CD4-positive, alpha-beta T cell (primary cell): ENCODE data around the gene RBMS2. TPM values are rescaled to one million over a fixed set of nuclear protein-coding genes. Genes with fewer than 3 reads are reported as not detected.
A peak's percentile ranks its signal among the peaks of the same experiment; 100 is the strongest.

Experiments used
- ATAC-seq: fragments of 200-7000 bp; cut with Tn5 transposase; one replicate; pipeline ENCODE4 v1.10.0; 2022; ENCODE audit warnings: mild to moderate bottlenecking; ENCODE audit not compliant: poor library complexity
- CTCF ChIA-PET: fragments of 350-600 bp; sonication (Branson Sonifier 250); formaldehyde crosslinking; loops from one replicate; lab custom pipeline; 2021; ENCODE audit warnings: antibody characterized with exemption, inconsistent platforms; lab: Charles Lee
- POLR2A ChIA-PET: fragments of 350-600 bp; sonication (Branson Sonifier 250); formaldehyde crosslinking; loops from one replicate; lab custom pipeline; 2021; ENCODE audit warnings: antibody characterized with exemption, inconsistent platforms; lab: Charles Lee
- DNase-seq, 14 experiments: peaks; one replicate each; pipeline ENCODE4 v3.0.0-alpha.2; 2013 to 2020; ENCODE audit warnings: mixed read lengths in 2 of 14
- H3K27ac ChIP-seq, 2 donors: one replicate each; pipeline versions ENCODE4 v1.5.1 to v1.7.0; 2013; ENCODE audit warnings: low read length in 2 of 2, low read depth in 1 of 2, mild to moderate bottlenecking in 1 of 2
- H3K27me3 ChIP-seq, 2 experiments: 1 replicate in 1 of 2; 2 replicates in 1 of 2; pipeline versions ENCODE4 v1.6.1 to v1.7.0; 2013; ENCODE audit warnings: low read length in 2 of 2, control low read depth in 1 of 2, mild to moderate bottlenecking in 1 of 2, moderate library complexity in 1 of 2; ENCODE audit not compliant: insufficient read depth in 2 of 2, control insufficient read depth in 1 of 2
- H3K36me3 ChIP-seq: one replicate; pipeline ENCODE4 v1.6.1; 2013; ENCODE audit warnings: low read length, control low read depth; ENCODE audit not compliant: insufficient read depth
- H3K4me1 ChIP-seq: one replicate; pipeline ENCODE4 v1.6.1; 2013; ENCODE audit warnings: low read length, control low read depth; ENCODE audit not compliant: insufficient read depth
- H3K4me3 ChIP-seq: one replicate; pipeline ENCODE4 v1.5.1; 2013; ENCODE audit warnings: mild to moderate bottlenecking, low read length, moderate library complexity
- H3K9me3 ChIP-seq, 2 experiments: 1 replicate in 1 of 2; 2 replicates in 1 of 2; pipeline versions ENCODE4 v1.6.1 to v1.7.0; 2013; ENCODE audit warnings: low read length in 2 of 2, mild to moderate bottlenecking in 2 of 2, control low read depth in 1 of 2, moderate library complexity in 1 of 2; ENCODE audit not compliant: control insufficient read depth in 1 of 2, insufficient read depth in 1 of 2
- H3K27ac Mint-ChIP-seq: one replicate; pipeline ENCODE4 v1.8.0; 2020; ENCODE audit warnings: mixed read lengths
- H3K27me3 Mint-ChIP-seq: one replicate; pipeline ENCODE4 v1.8.0; 2021; ENCODE audit warnings: mixed read lengths
- H3K36me3 Mint-ChIP-seq: one replicate; pipeline ENCODE4 v1.8.0; 2021; ENCODE audit warnings: low read depth, mixed read lengths
- H3K4me1 Mint-ChIP-seq: one replicate; pipeline ENCODE4 v1.8.0; 2021; ENCODE audit warnings: low read depth, mixed read lengths
- H3K4me3 Mint-ChIP-seq: one replicate; pipeline ENCODE4 v1.8.0; 2020; ENCODE audit warnings: mild to moderate bottlenecking, mixed read lengths
- H3K9me3 Mint-ChIP-seq: one replicate; pipeline ENCODE4 v1.8.0; 2020; ENCODE audit warnings: mixed read lengths
- CTCF ChIP-seq: fragments of 200-600 bp; IDR thresholded peaks from one replicate; pipeline ENCODE4 v1.8.0; 2022; ENCODE audit warnings: antibody characterized with exemption, mild to moderate bottlenecking
- intact Hi-C, 2 experiments: fragments of 100-400 bp; cut with DNase I in 1 of 2; cut with micrococcal nuclease in 1 of 2; formaldehyde crosslinking; loops; one replicate each; pipeline versions ENCODE4 v1.15.1 to v1.9.0; 2023 to 2025; cut with DNase I, micrococcal nuclease
- total RNA-seq, 174 experiments: library from RNA in 2 of 174; stranded (reverse) in 2 of 174; gene quantifications; one replicate each; pipeline ENCODE4 v1.2.3 and lab custom pipeline; 2021 to 2026

RBMS2 gene
- total RNA-seq, 2 experiments from 2014 or later, result 5.1 to 10.8 TPM

GRCh38 chr12:56630180-56630632 lies 108.6 kb downstream of the RBMS2 start, which contains the start of gene BAZ2A:
Gene BAZ2A (minus strand): TSS chr12:56630326. CDS start chr12:56617530, 12,796 bp downstream.
- Histone ChIP-seq H3K27me3 (no peaks in the 10 kb centered on the region), H3K9me3 (no peaks in the 10 kb centered on the region), H3K4me3 (peak within 1 kb of the TSS; percentile 100), H3K27ac (peak within 1 kb of the TSS; percentile 88 to 96), H3K36me3 (peaks cover 13% of the 10 kb centered on the region), H3K4me1 (peaks cover 65% of the 10 kb centered on the region)
- H3K27ac Mint-ChIP-seq, result peak within 1 kb of the TSS; percentile 94
- H3K4me1 Mint-ChIP-seq, result peaks cover 78% of the 10 kb centered on the region
- peak within 1 kb of the TSS; percentile 93 for H3K4me3 Mint-ChIP-seq
- H3K9me3 Mint-ChIP-seq, result no peaks in the 10 kb centered on the region
- ATAC-seq (peak; percentile 72), DNase-seq (peak; percentile 71 to 93 (median 81))
- POLR2A ChIA-PET, result interaction anchor here (0.6 to 3.9 kb wide), 20 partner anchors 11 to 914 kb away, joined by 3 to 155 read pairs (median 9); partner anchors contain the start of genes ATP5F1B, BLOC1S1, ESYT1 and NAB2
- intact Hi-C loops, result loop anchor here in 1 of 2 experiments (10.0 kb wide), 2 partner anchors 455 to 815 kb away; partner anchors contain the start of genes NAB2, ORMDL2 and SARNP
- no peak for TF ChIP-seq CTCF
- H3K27me3 Mint-ChIP-seq, result no peaks in the 10 kb centered on the region
- H3K36me3 Mint-ChIP-seq, result peaks cover 42% of the 10 kb centered on the region
- CTCF ChIA-PET, result interaction anchor here (0.5 kb wide), 1 partner anchor 127 kb away, joined by 3 read pairs; no protein-coding TSS in a partner anchor

GRCh38 chr12:56631790-56632700 lies 110.4 kb downstream of the RBMS2 start:
- Histone ChIP-seq H3K9me3 (no peaks in the 10 kb centered on the region), H3K27me3 (no peaks in the 10 kb centered on the region), H3K27ac (peak overlapping the region; percentile 18 to 54), H3K4me3 (peak overlapping the region; percentile 19), H3K36me3 (peaks cover 1% of the 10 kb centered on the region), H3K4me1 (peaks cover 80% of the 10 kb centered on the region)
- TF ChIP-seq CTCF, result no peak
- ChIA-PET POLR2A (interaction anchor here (0.6 to 9.4 kb wide), 3 partner anchors 14 to 53 kb away, joined by 4 to 139 read pairs (median 93); partner anchors contain the start of genes ATP5F1B and PTGES3), CTCF (interaction anchor here (1.1 kb wide), 1 partner anchor 443 kb away, joined by 3 read pairs; the partner anchor contains the start of gene SMARCC2)
- peak in 11 of 14 experiments; percentile 17 to 76 (median 52) for DNase-seq
- H3K36me3 Mint-ChIP-seq, result peaks cover 39% of the 10 kb centered on the region
- no peaks in the 10 kb centered on the region for H3K27me3 Mint-ChIP-seq
- ATAC-seq, result no peak
- intact Hi-C loops, result loop anchor here in 1 of 2 experiments (10.0 kb wide), 2 partner anchors 453 to 817 kb away; partner anchors contain the start of genes NAB2, ORMDL2 and SARNP
- peak overlapping the region; percentile 93 for H3K4me3 Mint-ChIP-seq
- H3K27ac Mint-ChIP-seq, result peak overlapping the region; percentile 98
- no peaks in the 10 kb centered on the region for H3K9me3 Mint-ChIP-seq
- peaks cover 84% of the 10 kb centered on the region for H3K4me1 Mint-ChIP-seq
